Sigmoid colon (tissue), 4 donors: ENCODE data around the gene GADL1.

Experiments
- CTCF ChIP-seq, 4 experiments: fragments of 450-650 bp in 3 of 4; fragments of 200-600 bp in 1 of 4; IDR thresholded peaks; one replicate each; pipeline ENCODE4 v1.5.1; 2016 to 2019; ENCODE audit warnings: antibody characterized with exemption in 4 of 4, mild to moderate bottlenecking in 3 of 4, moderate library complexity in 2 of 4
- EP300 ChIP-seq, 4 donors: sonication (generic); formaldehyde crosslinking; IDR thresholded peaks; one replicate each; pipeline ENCODE4 v1.6.1; 2017; ENCODE audit warnings: antibody characterized with exemption in 4 of 4
- POLR2A ChIP-seq, 2 donors: fragments of 450-650 bp; IDR thresholded peaks; one replicate each; pipeline ENCODE4 v1.6.1; 2016; ENCODE audit warnings: antibody characterized with exemption in 2 of 2, mild to moderate bottlenecking in 2 of 2, moderate library complexity in 2 of 2
- POLR2AphosphoS5 ChIP-seq, 4 donors: sonication (generic); formaldehyde crosslinking; IDR thresholded peaks; one replicate each; pipeline ENCODE4 v1.6.1; 2017; ENCODE audit warnings: antibody characterized with exemption in 4 of 4

GRCh38 chr3:30756218-30756617, 138.2 kb downstream of the GADL1 start:
- TF ChIP-seq POLR2A (IDR thresholded peaks at IDR 0.05) (no peak), CTCF (IDR thresholded peaks at IDR 0.05) (no peak), POLR2AphosphoS5 (IDR thresholded peaks at IDR 0.05) (no peak), EP300 (IDR thresholded peaks at IDR 0.05) (no peak)
